ENCODE measurements around the gene ZNF385C. TPM values are rescaled to one million over a fixed set of nuclear protein-coding genes. Genes with fewer than 3 reads are reported as not detected.

Gene ZNF385C
- total RNA-seq, 1 donor from 2014 or later: 2.9 TPM

- no peak for DNase-seq (ENCODE audit: low spot score in 2 of 2, unreplicated experiment in 2 of 2)
- H3K27me3 Mint-ChIP-seq (ENCODE audit: low read depth): no peaks in the 10 kb centered on the region
- no peak overlapping the region for H3K27ac Mint-ChIP-seq
- no peaks in the 10 kb centered on the region for H3K9me3 Mint-ChIP-seq
- no peaks in the 10 kb centered on the region for H3K36me3 Mint-ChIP-seq
- H3K4me3 Mint-ChIP-seq: no peak overlapping the region
- peaks cover 10% of the 10 kb centered on the region for H3K4me1 Mint-ChIP-seq
- TF ChIP-seq CTCF (IDR thresholded peaks at IDR 0.05; ENCODE audit: unreplicated experiment): no peak
Observed at GRCh38 chr17:42034059-42034458, 64.2 kb downstream of the ZNF385C start.

GRCh38 chr17:42031584-42031983 lies 66.7 kb downstream of the ZNF385C start:
- Mint-ChIP-seq H3K27ac (no peak overlapping the region), H3K36me3 (no peaks in the 10 kb centered on the region), H3K4me1 (peaks cover 6% of the 10 kb centered on the region), H3K4me3 (no peak overlapping the region), H3K27me3 (ENCODE audit: low read depth) (no peaks in the 10 kb centered on the region), H3K9me3 (no peaks in the 10 kb centered on the region)
- no peak for DNase-seq (ENCODE audit: low spot score in 2 of 2, unreplicated experiment in 2 of 2)
- no peak for TF ChIP-seq CTCF (IDR thresholded peaks at IDR 0.05; ENCODE audit: unreplicated experiment)

- H3K27me3 Mint-ChIP-seq (ENCODE audit: low read depth): no peaks in the 10 kb centered on the region
- peaks cover 3% of the 10 kb centered on the region for H3K36me3 Mint-ChIP-seq
- peaks cover 8% of the 10 kb centered on the region for H3K4me1 Mint-ChIP-seq
- no peak overlapping the region for H3K27ac Mint-ChIP-seq
- H3K9me3 Mint-ChIP-seq: no peaks in the 10 kb centered on the region
- no peak for DNase-seq (ENCODE audit: low spot score in 2 of 2, unreplicated experiment in 2 of 2)
- no peak for TF ChIP-seq CTCF (IDR thresholded peaks at IDR 0.05; ENCODE audit: unreplicated experiment)
- no peak overlapping the region for H3K4me3 Mint-ChIP-seq
Observed at GRCh38 chr17:42028791-42029127, 69.5 kb downstream of the ZNF385C start.

GRCh38 chr17:42027961-42028790 lies 70.1 kb downstream of the ZNF385C start:
- Mint-ChIP-seq H3K36me3 (peaks cover 3% of the 10 kb centered on the region), H3K27ac (peak overlapping the region; percentile 17), H3K27me3 (ENCODE audit: low read depth) (no peaks in the 10 kb centered on the region), H3K4me3 (no peak overlapping the region), H3K4me1 (peaks cover 8% of the 10 kb centered on the region), H3K9me3 (no peaks in the 10 kb centered on the region)
- DNase-seq (ENCODE audit: low spot score in 2 of 2, unreplicated experiment in 2 of 2): no peak
- no peak for TF ChIP-seq CTCF (IDR thresholded peaks at IDR 0.05; ENCODE audit: unreplicated experiment)

- Mint-ChIP-seq H3K27ac (no peak overlapping the region), H3K36me3 (peaks cover 3% of the 10 kb centered on the region), H3K4me1 (peaks cover 8% of the 10 kb centered on the region), H3K4me3 (no peak overlapping the region), H3K9me3 (no peaks in the 10 kb centered on the region), H3K27me3 (ENCODE audit: low read depth) (no peaks in the 10 kb centered on the region)
- no peak for TF ChIP-seq CTCF (IDR thresholded peaks at IDR 0.05; ENCODE audit: unreplicated experiment)
- no peak for DNase-seq (ENCODE audit: low spot score in 2 of 2, unreplicated experiment in 2 of 2)
Observed at GRCh38 chr17:42027590-42027889, 70.7 kb downstream of the ZNF385C start.
